GM21723 (cell line): ENCODE data around the gene SCRN3.

Experiments used
- ATAC-seq: cut with Tn5 transposase; IDR thresholded peaks from one replicate; pipeline ENCODE4 v1.9.1; 2021; ENCODE audit warnings: mild to moderate bottlenecking, moderate library complexity; ENCODE audit not compliant: unreplicated experiment

SCRN3 gene

GRCh38 chr2:174477759-174478158 is 82.2 kb downstream of the SCRN3 start:
- ATAC-seq, result no peak
